Caco-2 (cell line): Measurements from ENCODE around the gene TSPAN12. TPM values are rescaled to one million over a fixed set of nuclear protein-coding genes. Genes with fewer than 3 reads are reported as not detected.

Experiments
- BruUV-seq: library from RNA; stranded (reverse); fragments of 400-500 nt; replicated peaks from 2 replicates; lab custom pipeline; 2021; lab: Mats Ljungman, UMichigan
- CTCF ChIA-PET: fragments of 300-600 bp; sonication (Branson Sonifier 250); formaldehyde crosslinking; loops from one replicate; lab custom pipeline; 2022; ENCODE audit warnings: antibody characterized with exemption; lab: Charles Lee
- POLR2A ChIA-PET: fragments of 300-600 bp; sonication (Branson Sonifier 250); formaldehyde crosslinking; loops from one replicate; lab custom pipeline; 2022; ENCODE audit warnings: antibody characterized with exemption; lab: Charles Lee
- DNase-seq, 2 experiments: peaks; one replicate each; pipeline versions ENCODE4 v3.0.0 to v3.0.0-alpha.2; 2020 to 2022
- H3K27me3 ChIP-seq: replicated peaks from 2 replicates; pipeline ENCODE4 v1.6.0; 2011; ENCODE audit warnings: low read length; ENCODE audit not compliant: control insufficient read depth, insufficient read depth
- H3K36me3 ChIP-seq: 2 replicates; pipeline ENCODE4 v1.5.1; 2011; ENCODE audit warnings: low read length; ENCODE audit not compliant: control insufficient read depth, insufficient read depth
- H3K4me1 ChIP-seq: fragments of 250-450 bp; sonication (Bioruptor Pico); 2 replicates; pipeline ENCODE4 v1.5.1; 2020; ENCODE audit warnings: mild to moderate bottlenecking
- H3K4me3 ChIP-seq: 2 replicates; pipeline ENCODE4 v1.5.1; 2011; ENCODE audit warnings: low read depth, mild to moderate bottlenecking, control low read depth, low read length
- H3K9me3 ChIP-seq: fragments of 250-450 bp; sonication (Bioruptor Pico); 2 replicates; pipeline ENCODE4 v1.5.1; 2020; ENCODE audit warnings: mild to moderate bottlenecking, moderate library complexity
- H3K27ac Mint-ChIP-seq: one replicate; pipeline ENCODE4 v1.8.0; 2022; ENCODE audit warnings: mixed read lengths; ENCODE audit not compliant: unreplicated experiment
- H3K27me3 Mint-ChIP-seq: one replicate; pipeline ENCODE4 v1.8.0; 2022; ENCODE audit warnings: mixed read lengths; ENCODE audit not compliant: insufficient read depth, unreplicated experiment
- H3K36me3 Mint-ChIP-seq: one replicate; pipeline ENCODE4 v1.8.0; 2022; ENCODE audit warnings: mild to moderate bottlenecking, mixed read lengths; ENCODE audit not compliant: insufficient read depth, unreplicated experiment
- H3K4me1 Mint-ChIP-seq: one replicate; pipeline ENCODE4 v1.8.0; 2022; ENCODE audit warnings: low read depth, mixed read lengths; ENCODE audit not compliant: unreplicated experiment
- H3K4me3 Mint-ChIP-seq: one replicate; pipeline ENCODE4 v1.8.0; 2022; ENCODE audit warnings: mild to moderate bottlenecking, moderate library complexity, mixed read lengths; ENCODE audit not compliant: unreplicated experiment
- H3K9me3 Mint-ChIP-seq: one replicate; pipeline ENCODE4 v1.8.0; 2022; ENCODE audit warnings: mixed read lengths; ENCODE audit not compliant: unreplicated experiment
- CTCF ChIP-seq, 2 experiments: fragments of 200-600 bp in 1 of 2; IDR thresholded peaks; 1 replicate in 1 of 2; 2 replicates in 1 of 2; pipeline versions ENCODE4 v1.5.1 to v1.8.0; 2011 to 2022; ENCODE audit warnings: antibody characterized with exemption in 1 of 2, control low read depth in 1 of 2, inconsistent platforms in 1 of 2, low read depth in 1 of 2, low read length in 1 of 2, mild to moderate bottlenecking in 1 of 2, moderate library complexity in 1 of 2; ENCODE audit not compliant: insufficient read depth in 1 of 2, severe bottlenecking in 1 of 2, unreplicated experiment in 1 of 2
- intact Hi-C: fragments of 100-400 bp; cut with micrococcal nuclease; formaldehyde crosslinking; loops from one replicate; pipeline ENCODE4 v1.10.0; 2022; ENCODE audit not compliant: unreplicated experiment
- total RNA-seq: library from RNA; stranded (reverse); gene quantifications from 2 replicates; pipeline ENCODE4 v1.2.3, GENCODE V29; 2022

The TSPAN12 gene
- total RNA-seq, 1 experiment from 2014 or later: 4.1 TPM

- intact Hi-C loops: no loop called here
- no peaks in the 10 kb centered on the region for H3K4me1 ChIP-seq
- Mint-ChIP-seq H3K36me3 (no peaks in the 10 kb centered on the region), H3K4me3 (no peak overlapping the region), H3K9me3 (no peaks in the 10 kb centered on the region), H3K27me3 (peaks cover 8% of the 10 kb centered on the region), H3K27ac (no peak overlapping the region), H3K4me1 (no peaks in the 10 kb centered on the region)
- peaks cover 4% of the 10 kb centered on the region; the same call in 1 of the 2 replicates for H3K9me3 ChIP-seq
- ChIA-PET CTCF (no interaction called here), POLR2A (no interaction called here)
- no peaks in the 10 kb centered on the region for H3K36me3 ChIP-seq
- no peak for TF ChIP-seq CTCF (IDR thresholded peaks at IDR 0.05; ENCODE audit: insufficient read depth in 1 of 2, low read depth in 1 of 2, low read length in 1 of 2, severe bottlenecking in 1 of 2, unreplicated experiment in 1 of 2)
- DNase-seq: no peak
- no peak overlapping the region for H3K4me3 ChIP-seq
- no peaks in the 10 kb centered on the region for H3K27me3 ChIP-seq
- no TSS peak for BruUV-seq
Observed at GRCh38 chr7:120831260-120831659, 26.7 kb downstream of the TSPAN12 start.

GRCh38 chr7:120829487-120829886 lies 28.5 kb downstream of the TSPAN12 start:
- Histone ChIP-seq H3K9me3 (peaks cover 4% of the 10 kb centered on the region; the same call in 1 of the 2 replicates), H3K4me3 (no peak overlapping the region), H3K27me3 (no peaks in the 10 kb centered on the region), H3K36me3 (no peaks in the 10 kb centered on the region), H3K4me1 (no peaks in the 10 kb centered on the region)
- no peak for DNase-seq
- Mint-ChIP-seq H3K4me3 (no peak overlapping the region), H3K36me3 (no peaks in the 10 kb centered on the region), H3K27ac (no peak overlapping the region), H3K9me3 (no peaks in the 10 kb centered on the region), H3K27me3 (peaks cover 8% of the 10 kb centered on the region), H3K4me1 (no peaks in the 10 kb centered on the region)
- CTCF ChIA-PET: no interaction called here
- BruUV-seq: no TSS peak
- intact Hi-C loops: no loop called here
- TF ChIP-seq CTCF (IDR thresholded peaks at IDR 0.05; ENCODE audit: insufficient read depth in 1 of 2, low read depth in 1 of 2, low read length in 1 of 2, severe bottlenecking in 1 of 2, unreplicated experiment in 1 of 2): no peak
- POLR2A ChIA-PET: no interaction called here

GRCh38 chr7:120828528-120828927 lies 29.4 kb downstream of the TSPAN12 start:
- TF ChIP-seq CTCF (IDR thresholded peaks at IDR 0.05; ENCODE audit: insufficient read depth in 1 of 2, low read depth in 1 of 2, low read length in 1 of 2, severe bottlenecking in 1 of 2, unreplicated experiment in 1 of 2): no peak
- H3K4me1 ChIP-seq: no peaks in the 10 kb centered on the region
- peaks cover 8% of the 10 kb centered on the region for H3K27me3 Mint-ChIP-seq
- H3K27ac Mint-ChIP-seq: no peak overlapping the region
- H3K9me3 ChIP-seq: peaks cover 4% of the 10 kb centered on the region; the same call in 1 of the 2 replicates
- no peaks in the 10 kb centered on the region for H3K36me3 Mint-ChIP-seq
- intact Hi-C loops: loop anchor here (1.0 kb wide), 1 partner anchor 29 kb away; no protein-coding TSS in a partner anchor
- no peaks in the 10 kb centered on the region for H3K36me3 ChIP-seq
- CTCF ChIA-PET: no interaction called here
- H3K9me3 Mint-ChIP-seq: no peaks in the 10 kb centered on the region
- no TSS peak for BruUV-seq
- no peaks in the 10 kb centered on the region for H3K27me3 ChIP-seq
- no peak overlapping the region for H3K4me3 ChIP-seq
- H3K4me1 Mint-ChIP-seq: no peaks in the 10 kb centered on the region
- H3K4me3 Mint-ChIP-seq: no peak overlapping the region
- no peak for DNase-seq
- POLR2A ChIA-PET: no interaction called here
